Measurements from ENCODE around the gene HSD17B14. TPM values are rescaled to one million over a fixed set of nuclear protein-coding genes. Genes with fewer than 3 reads are reported as not detected.
A peak's percentile ranks its signal among the peaks of the same experiment; 100 is the strongest.

Gene HSD17B14
- total RNA-seq, 1 donor from 2014 or later = 1.0 TPM

DNA sequence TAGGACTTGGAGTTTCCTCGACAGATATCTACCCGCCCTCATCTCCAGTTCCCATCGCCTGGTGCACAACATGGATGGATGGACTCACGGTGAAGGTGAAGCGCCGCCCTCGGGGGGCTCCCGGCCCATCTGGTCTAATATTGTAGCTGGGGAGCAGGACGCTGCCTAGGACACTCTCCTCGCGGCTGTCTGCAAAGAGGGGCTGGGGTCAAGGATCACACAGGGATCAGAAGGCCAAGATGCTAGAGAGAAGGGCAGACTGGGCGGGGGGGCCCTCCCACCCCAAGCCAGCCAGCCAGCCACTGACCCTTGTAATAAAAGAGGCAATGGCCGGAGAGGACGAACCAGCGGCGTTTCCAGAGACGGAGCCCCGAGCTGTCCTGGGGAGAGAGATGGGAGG lies 25.0 kb upstream of the HSD17B14 start:
- Mint-ChIP-seq H3K27me3 (ENCODE audit: unreplicated experiment) (peaks cover 10% of the 10 kb centered on the region), H3K36me3 (ENCODE audit: unreplicated experiment) (no peaks in the 10 kb centered on the region), H3K4me3 (ENCODE audit: unreplicated experiment) (peak overlapping the region; percentile 3), H3K27ac (ENCODE audit: unreplicated experiment) (peak overlapping the region; percentile 3), H3K4me1 (ENCODE audit: low read depth, unreplicated experiment) (peaks cover 14% of the 10 kb centered on the region), H3K9me3 (ENCODE audit: unreplicated experiment) (no peaks in the 10 kb centered on the region)
- TF ChIP-seq, protein P1, sequence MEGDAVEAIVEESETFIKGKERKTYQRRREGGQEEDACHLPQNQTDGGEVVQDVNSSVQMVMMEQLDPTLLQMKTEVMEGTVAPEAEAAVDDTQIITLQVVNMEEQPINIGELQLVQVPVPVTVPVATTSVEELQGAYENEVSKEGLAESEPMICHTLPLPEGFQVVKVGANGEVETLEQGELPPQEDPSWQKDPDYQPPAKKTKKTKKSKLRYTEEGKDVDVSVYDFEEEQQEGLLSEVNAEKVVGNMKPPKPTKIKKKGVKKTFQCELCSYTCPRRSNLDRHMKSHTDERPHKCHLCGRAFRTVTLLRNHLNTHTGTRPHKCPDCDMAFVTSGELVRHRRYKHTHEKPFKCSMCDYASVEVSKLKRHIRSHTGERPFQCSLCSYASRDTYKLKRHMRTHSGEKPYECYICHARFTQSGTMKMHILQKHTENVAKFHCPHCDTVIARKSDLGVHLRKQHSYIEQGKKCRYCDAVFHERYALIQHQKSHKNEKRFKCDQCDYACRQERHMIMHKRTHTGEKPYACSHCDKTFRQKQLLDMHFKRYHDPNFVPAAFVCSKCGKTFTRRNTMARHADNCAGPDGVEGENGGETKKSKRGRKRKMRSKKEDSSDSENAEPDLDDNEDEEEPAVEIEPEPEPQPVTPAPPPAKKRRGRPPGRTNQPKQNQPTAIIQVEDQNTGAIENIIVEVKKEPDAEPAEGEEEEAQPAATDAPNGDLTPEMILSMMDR (IDR thresholded peaks at IDR 0.05; ENCODE audit: partially characterized antibody, unreplicated experiment) = no peak
- no peak for DNase-seq

DNA sequence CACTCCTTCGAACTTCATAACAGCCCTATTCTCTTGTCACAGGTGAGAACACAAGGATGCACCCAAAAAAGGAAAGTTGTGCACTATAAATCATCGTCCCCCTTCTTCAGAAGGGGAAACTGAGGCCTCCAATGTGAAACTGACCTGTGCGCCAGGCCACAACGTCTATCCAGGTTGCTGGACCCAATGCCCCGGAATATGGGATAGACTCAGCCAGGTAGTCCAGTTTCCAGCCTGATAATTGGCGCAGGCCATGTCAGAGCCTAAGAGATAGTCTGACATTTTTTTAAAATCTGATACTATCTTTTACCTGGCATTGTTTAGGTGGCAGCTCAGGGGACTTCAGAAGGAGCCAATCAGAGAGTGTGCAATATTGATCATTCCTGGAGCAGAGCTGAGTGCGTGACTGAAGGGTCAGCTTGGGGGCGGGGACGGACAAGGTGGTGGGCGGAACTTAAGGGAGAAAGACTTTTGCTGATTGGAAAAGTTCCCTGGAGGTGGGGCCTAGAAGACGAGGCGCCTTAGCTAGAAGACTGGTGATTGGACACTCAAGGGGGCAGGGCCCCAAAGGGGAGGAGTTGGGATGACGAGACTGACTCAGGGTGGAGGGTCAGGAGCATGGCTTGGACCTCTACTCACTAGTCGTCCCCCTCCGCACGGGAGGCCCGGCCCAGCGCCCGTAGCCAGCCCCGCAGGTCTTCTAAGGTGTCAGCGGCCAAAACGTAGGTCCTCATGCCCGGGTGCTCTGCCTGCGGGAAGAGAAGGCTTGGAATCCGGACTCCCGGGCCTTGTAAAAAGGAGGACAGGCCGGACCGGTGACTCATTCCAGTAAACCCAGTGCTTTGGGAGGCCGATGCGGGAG lies 23.7 kb upstream of the HSD17B14 start:
- no peak overlapping the region for H3K4me3 Mint-ChIP-seq (ENCODE audit: unreplicated experiment)
- TF ChIP-seq, protein P1 (IDR thresholded peaks at IDR 0.05; ENCODE audit: partially characterized antibody, unreplicated experiment) = no peak
- H3K36me3 Mint-ChIP-seq (ENCODE audit: unreplicated experiment) = no peaks in the 10 kb centered on the region
- H3K4me1 Mint-ChIP-seq (ENCODE audit: low read depth, unreplicated experiment) = peaks cover 14% of the 10 kb centered on the region
- no peak overlapping the region for H3K27ac Mint-ChIP-seq (ENCODE audit: unreplicated experiment)
- DNase-seq = peak; percentile 55
- no peaks in the 10 kb centered on the region for H3K9me3 Mint-ChIP-seq (ENCODE audit: unreplicated experiment)
- H3K27me3 Mint-ChIP-seq (ENCODE audit: unreplicated experiment) = peaks cover 10% of the 10 kb centered on the region

DNA sequence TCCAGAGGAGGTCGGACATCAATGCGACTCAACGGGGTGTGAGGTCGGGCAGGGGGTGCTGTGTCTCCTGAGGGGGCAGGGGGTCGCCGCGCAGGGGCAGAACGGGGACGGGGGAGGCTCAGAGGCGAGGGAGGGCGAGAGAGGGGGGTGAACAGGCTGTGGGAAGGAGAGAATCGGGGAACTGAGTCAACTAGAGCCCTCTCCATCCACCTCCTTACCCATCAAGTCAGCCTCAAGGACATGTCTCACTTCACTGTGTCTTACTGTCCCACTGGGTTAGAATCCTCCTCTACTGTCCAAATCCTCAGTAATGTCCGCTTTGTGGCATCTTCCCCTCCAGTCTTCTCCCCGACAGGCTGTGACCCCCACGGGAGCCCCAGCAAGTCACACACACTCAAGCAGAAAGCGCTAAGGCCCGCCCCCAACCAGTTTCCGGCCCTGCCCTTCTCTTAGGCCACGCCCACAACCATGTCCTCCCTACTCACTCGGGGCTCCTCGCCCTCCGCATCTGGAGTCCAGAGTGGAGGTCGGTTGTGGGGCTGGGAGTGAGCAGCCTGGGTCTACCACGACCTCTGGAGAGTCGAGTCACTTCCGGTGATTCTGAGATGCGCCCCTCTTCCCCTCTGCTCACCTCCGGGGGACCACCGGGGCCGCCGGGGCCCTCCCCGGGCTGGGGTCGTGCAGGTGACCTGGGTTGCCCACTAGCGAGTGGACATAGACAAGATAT lies 22.9 kb upstream of the HSD17B14 start:
- Mint-ChIP-seq H3K36me3 (ENCODE audit: unreplicated experiment) (no peaks in the 10 kb centered on the region), H3K9me3 (ENCODE audit: unreplicated experiment) (no peaks in the 10 kb centered on the region), H3K27me3 (ENCODE audit: unreplicated experiment) (peaks cover 6% of the 10 kb centered on the region), H3K27ac (ENCODE audit: unreplicated experiment) (peak overlapping the region; percentile 28), H3K4me3 (ENCODE audit: unreplicated experiment) (peak overlapping the region; percentile 71), H3K4me1 (ENCODE audit: low read depth, unreplicated experiment) (peaks cover 14% of the 10 kb centered on the region)
- peak; percentile 54 for DNase-seq
- TF ChIP-seq, protein P1 (IDR thresholded peaks at IDR 0.05; ENCODE audit: partially characterized antibody, unreplicated experiment) = no peak

DNA sequence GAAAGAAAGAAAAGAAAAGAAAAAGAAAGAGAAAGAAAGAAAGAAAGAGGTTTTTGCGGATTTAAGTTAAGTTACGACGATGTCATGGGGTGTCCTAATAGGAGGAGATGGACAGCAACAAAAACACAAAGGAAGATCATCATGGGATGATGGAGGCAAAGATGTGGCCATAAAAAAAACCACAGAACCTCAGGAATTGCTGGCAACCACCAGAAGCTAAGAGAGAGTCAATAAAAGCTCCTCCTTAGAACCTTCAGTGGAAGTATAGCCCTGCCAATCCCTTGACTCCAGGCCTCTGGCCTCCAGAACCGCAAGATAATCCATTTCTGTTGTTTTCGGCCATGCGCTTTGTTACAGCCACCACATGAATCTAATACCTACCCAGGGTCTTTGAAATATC lies 20.6 kb upstream of the HSD17B14 start:
- H3K27ac Mint-ChIP-seq (ENCODE audit: unreplicated experiment) = peak overlapping the region; percentile 50
- H3K9me3 Mint-ChIP-seq (ENCODE audit: unreplicated experiment) = no peaks in the 10 kb centered on the region
- peaks cover 2% of the 10 kb centered on the region for H3K27me3 Mint-ChIP-seq (ENCODE audit: unreplicated experiment)
- H3K4me1 Mint-ChIP-seq (ENCODE audit: low read depth, unreplicated experiment) = peaks cover 14% of the 10 kb centered on the region
- DNase-seq = no peak
- TF ChIP-seq, protein P1 (IDR thresholded peaks at IDR 0.05; ENCODE audit: partially characterized antibody, unreplicated experiment) = no peak
- H3K36me3 Mint-ChIP-seq (ENCODE audit: unreplicated experiment) = no peaks in the 10 kb centered on the region
- peak overlapping the region; percentile 0 for H3K4me3 Mint-ChIP-seq (ENCODE audit: unreplicated experiment)

DNA sequence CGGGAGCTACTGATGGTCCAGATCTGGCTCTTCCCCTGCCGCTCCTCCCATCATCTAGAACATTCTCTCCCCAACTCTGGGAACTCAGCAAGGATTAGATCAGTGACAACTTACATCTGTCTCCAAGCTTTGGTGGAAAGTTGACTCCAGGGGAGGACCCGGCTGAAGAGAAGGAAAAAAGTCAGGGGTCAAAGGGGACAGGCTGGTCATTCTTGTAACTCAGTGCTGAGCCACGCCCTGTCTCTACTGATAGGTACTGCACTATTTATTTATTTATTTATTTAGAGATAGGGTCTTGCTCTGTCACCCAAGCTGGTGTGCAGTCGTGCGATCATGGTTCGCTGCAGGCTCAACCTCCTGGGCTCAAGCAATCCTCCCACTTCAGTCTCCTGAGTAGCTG lies 17.8 kb upstream of the HSD17B14 start:
- H3K4me1 Mint-ChIP-seq (ENCODE audit: low read depth, unreplicated experiment) = peaks cover 9% of the 10 kb centered on the region
- no peak overlapping the region for H3K27ac Mint-ChIP-seq (ENCODE audit: unreplicated experiment)
- TF ChIP-seq, protein P1 (IDR thresholded peaks at IDR 0.05; ENCODE audit: partially characterized antibody, unreplicated experiment) = no peak
- no peak overlapping the region for H3K4me3 Mint-ChIP-seq (ENCODE audit: unreplicated experiment)
- H3K9me3 Mint-ChIP-seq (ENCODE audit: unreplicated experiment) = peaks cover 1% of the 10 kb centered on the region
- no peak for DNase-seq
- peaks cover 5% of the 10 kb centered on the region for H3K27me3 Mint-ChIP-seq (ENCODE audit: unreplicated experiment)
- no peaks in the 10 kb centered on the region for H3K36me3 Mint-ChIP-seq (ENCODE audit: unreplicated experiment)

All from glutamatergic neuron (in vitro differentiated cells).